HFF-Myc (cell line): ENCODE results near the gene PPP1R27.

Experiments used
- DNase-seq: peaks from one replicate; pipeline ENCODE4 v3.0.0-alpha.2; 2011; ENCODE audit warnings: low read depth; ENCODE audit errors: extremely low read depth
- H3K4me3 ChIP-seq: replicated peaks from 2 replicates; pipeline ENCODE4 v1.5.1; 2011; ENCODE audit warnings: low read depth, mild to moderate bottlenecking, control low read depth, low read length
- CTCF ChIP-seq: IDR thresholded peaks from 2 replicates; pipeline ENCODE4 v1.5.1; 2012; ENCODE audit warnings: mild to moderate bottlenecking, low read depth, low read length, control low read depth; ENCODE audit errors: missing control alignments

PPP1R27 gene

GRCh38 chr17:81852237-81852636, 17.4 kb upstream of the PPP1R27 start:
- no peak for DNase-seq
- H3K4me3 ChIP-seq: no peak overlapping the region
- no peak for TF ChIP-seq CTCF

- no peak overlapping the region for H3K4me3 ChIP-seq
- TF ChIP-seq CTCF: no peak
- DNase-seq: no peak
These were observed 16.6 kb upstream of the PPP1R27 start for GRCh38 chr17:81851423-81851822.

- no peak for TF ChIP-seq CTCF
- no peak for DNase-seq
- no peak overlapping the region for H3K4me3 ChIP-seq
These were observed 14.6 kb upstream of the PPP1R27 start for GRCh38 chr17:81849457-81849856.

- TF ChIP-seq CTCF: no peak
- H3K4me3 ChIP-seq: no peak overlapping the region
- no peak for DNase-seq
These were observed 12.2 kb upstream of the PPP1R27 start for GRCh38 chr17:81846743-81847689.

- no peak for TF ChIP-seq CTCF
- no peak overlapping the region for H3K4me3 ChIP-seq
These were observed 11.3 kb upstream of the PPP1R27 start for GRCh38 chr17:81845881-81846742.

GRCh38 chr17:81845361-81845760, 10.5 kb upstream of the PPP1R27 start:
- no peak for DNase-seq
- H3K4me3 ChIP-seq: no peak overlapping the region
- TF ChIP-seq CTCF: no peak

More at GRCh38 chr17:81845881-81846742, 11.3 kb upstream of the PPP1R27 start:
- no peak for DNase-seq
